Natural killer cell (primary cell): ENCODE measurements around the gene HOXC5. TPM values are rescaled to one million over a fixed set of nuclear protein-coding genes. Genes with fewer than 3 reads are reported as not detected.

ENCODE experiments used
- ATAC-seq, 3 donors: fragments of 150-1000 bp in 2 of 3; fragments of 200-7000 bp in 1 of 3; cut with Tn5 transposase; 1 replicate in 1 of 3; 2 replicates in 2 of 3; pipeline ENCODE4 v1.10.0; 2021; ENCODE audit warnings: mild to moderate bottlenecking in 2 of 3, moderate library complexity in 2 of 3
- DNase-seq, 2 donors: peaks; one replicate each; pipeline versions ENCODE4 v3.0.0 to v3.0.0-alpha.2; 2013 to 2021; ENCODE audit warnings: mixed read lengths in 1 of 2
- H3K27ac ChIP-seq: one replicate; pipeline ENCODE4 v1.5.1; 2013; ENCODE audit warnings: mild to moderate bottlenecking, low read length
- H3K27me3 ChIP-seq: one replicate; pipeline ENCODE4 v1.6.1; 2013; ENCODE audit warnings: low read length; ENCODE audit not compliant: control insufficient read depth, insufficient read depth
- H3K36me3 ChIP-seq: one replicate; pipeline ENCODE4 v1.6.1; 2013; ENCODE audit warnings: low read length; ENCODE audit not compliant: control insufficient read depth, insufficient read depth
- H3K4me1 ChIP-seq: one replicate; pipeline ENCODE4 v1.6.1; 2013; ENCODE audit warnings: low read length; ENCODE audit not compliant: control insufficient read depth, insufficient read depth
- H3K4me3 ChIP-seq: one replicate; pipeline ENCODE4 v1.5.1; 2013; ENCODE audit warnings: low read length
- H3K9me3 ChIP-seq: one replicate; pipeline ENCODE4 v1.6.1; 2013; ENCODE audit warnings: low read length; ENCODE audit not compliant: control insufficient read depth, insufficient read depth
- H3K27ac Mint-ChIP-seq, 2 donors: one replicate each; pipeline ENCODE4 v1.8.0; 2022; ENCODE audit warnings: mild to moderate bottlenecking in 2 of 2, mixed read lengths in 2 of 2, moderate library complexity in 1 of 2
- H3K27me3 Mint-ChIP-seq, 2 donors: one replicate each; pipeline ENCODE4 v1.8.0; 2022; ENCODE audit warnings: low read depth in 2 of 2, mixed read lengths in 2 of 2
- H3K36me3 Mint-ChIP-seq: one replicate; pipeline ENCODE4 v1.8.0; 2022; ENCODE audit warnings: mixed read lengths
- H3K4me1 Mint-ChIP-seq, 2 donors: one replicate each; pipeline ENCODE4 v1.8.0; 2022; ENCODE audit warnings: mixed read lengths in 2 of 2
- H3K4me3 Mint-ChIP-seq: one replicate; pipeline ENCODE4 v1.8.0; 2022; ENCODE audit warnings: mild to moderate bottlenecking, moderate library complexity, mixed read lengths
- H3K9me3 Mint-ChIP-seq, 2 donors: one replicate each; pipeline ENCODE4 v1.8.0; 2022; ENCODE audit warnings: mixed read lengths in 2 of 2
- WGBS: methylation state at CpG from one replicate; pipeline ENCODE4 v1.1.7; 2013; ENCODE audit warnings: missing lambda C conversion rate; ENCODE audit not compliant: insufficient coverage; 5-methylcytosine and 5-hydroxymethylcytosine counted together
- intact Hi-C: fragments of 100-400 bp; cut with micrococcal nuclease; formaldehyde crosslinking; loops from one replicate; pipeline ENCODE4 v1.14.2; 2022
- total RNA-seq, 4 donors: library from RNA; stranded (reverse); fragments of 120-200 nt in 1 of 4; gene quantifications; one replicate each; pipeline versions ENCODE4 v1.2.3 to v1.2.4, GENCODE V29; 2013 to 2022
- TF ChIP-seq, protein P1 (sequence below): fragments of 200-600 bp; IDR thresholded peaks from one replicate; pipeline ENCODE4 v1.8.0; 2022; ENCODE audit warnings: antibody characterized with exemption

The HOXC5 gene
- total RNA-seq, 3 donors from 2014 or later (not counting 1 experiment from before 2014, with no cell fraction given): 0.20 TPM; not detected in 2

DNA sequence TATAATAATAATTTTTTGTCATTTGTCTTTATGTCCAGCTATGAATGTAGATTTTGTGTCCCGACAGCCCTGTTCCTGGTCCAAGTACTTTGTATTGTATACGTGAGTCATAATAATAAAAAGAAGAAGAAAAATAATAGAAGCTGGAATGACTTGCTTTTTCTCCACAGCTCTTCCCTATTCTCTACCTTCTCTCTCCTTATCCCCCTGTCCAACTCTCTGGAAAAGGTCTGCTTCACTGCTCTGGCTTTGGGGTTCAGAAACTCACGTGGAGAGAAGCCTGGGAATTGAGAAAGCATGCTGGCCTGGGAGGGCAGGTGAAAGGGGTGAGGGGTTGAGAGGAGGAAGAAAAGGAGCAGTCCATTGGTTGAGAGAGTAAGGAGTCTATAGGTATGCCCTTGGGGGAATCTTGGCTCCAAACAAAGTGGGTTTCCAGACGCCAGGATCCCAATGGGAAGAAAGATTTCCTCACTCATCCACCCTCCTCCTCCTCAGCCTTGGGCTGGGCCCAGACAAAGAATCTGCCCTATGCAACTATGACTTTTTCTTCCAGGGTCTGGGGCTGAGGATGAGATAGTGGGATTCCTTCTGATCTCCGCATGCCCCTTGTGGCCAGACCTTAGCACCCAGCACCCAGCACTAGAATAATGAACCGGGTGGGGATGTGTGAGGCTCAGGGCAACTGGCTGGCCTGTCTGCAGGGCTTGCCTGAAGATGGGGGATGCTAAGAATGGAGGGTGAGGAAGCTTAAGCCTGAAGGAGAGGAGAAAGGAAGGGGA, 20.0 kb upstream of the HOXC5 start:
- no peak overlapping the region for H3K27ac ChIP-seq
- H3K27me3 Mint-ChIP-seq: peaks cover 66 to 75% of the 10 kb centered on the region in 2 donors
- no peaks in the 10 kb centered on the region for H3K9me3 Mint-ChIP-seq
- no peak overlapping the region for H3K4me3 ChIP-seq
- H3K36me3 ChIP-seq: no peaks in the 10 kb centered on the region
- no peaks in the 10 kb centered on the region for H3K36me3 Mint-ChIP-seq
- H3K27me3 ChIP-seq: peaks cover 76% of the 10 kb centered on the region
- H3K4me1 ChIP-seq: peaks cover 27% of the 10 kb centered on the region
- TF ChIP-seq, protein P1, sequence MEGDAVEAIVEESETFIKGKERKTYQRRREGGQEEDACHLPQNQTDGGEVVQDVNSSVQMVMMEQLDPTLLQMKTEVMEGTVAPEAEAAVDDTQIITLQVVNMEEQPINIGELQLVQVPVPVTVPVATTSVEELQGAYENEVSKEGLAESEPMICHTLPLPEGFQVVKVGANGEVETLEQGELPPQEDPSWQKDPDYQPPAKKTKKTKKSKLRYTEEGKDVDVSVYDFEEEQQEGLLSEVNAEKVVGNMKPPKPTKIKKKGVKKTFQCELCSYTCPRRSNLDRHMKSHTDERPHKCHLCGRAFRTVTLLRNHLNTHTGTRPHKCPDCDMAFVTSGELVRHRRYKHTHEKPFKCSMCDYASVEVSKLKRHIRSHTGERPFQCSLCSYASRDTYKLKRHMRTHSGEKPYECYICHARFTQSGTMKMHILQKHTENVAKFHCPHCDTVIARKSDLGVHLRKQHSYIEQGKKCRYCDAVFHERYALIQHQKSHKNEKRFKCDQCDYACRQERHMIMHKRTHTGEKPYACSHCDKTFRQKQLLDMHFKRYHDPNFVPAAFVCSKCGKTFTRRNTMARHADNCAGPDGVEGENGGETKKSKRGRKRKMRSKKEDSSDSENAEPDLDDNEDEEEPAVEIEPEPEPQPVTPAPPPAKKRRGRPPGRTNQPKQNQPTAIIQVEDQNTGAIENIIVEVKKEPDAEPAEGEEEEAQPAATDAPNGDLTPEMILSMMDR: no peak
- DNase-seq (no peak), ATAC-seq (no peak)
- intact Hi-C loops: loop anchor here (5.0 to 10.0 kb wide), 2 partner anchors 36 to 272 kb away; partner anchors contain the start of genes CBX5 and HNRNPA1
- no peak overlapping the region for H3K4me3 Mint-ChIP-seq
- H3K4me1 Mint-ChIP-seq: peaks cover 18 to 45% of the 10 kb centered on the region in 2 donors
- H3K9me3 ChIP-seq: no peaks in the 10 kb centered on the region
- H3K27ac Mint-ChIP-seq: no peak overlapping the region
- WGBS: 35% methylated on average over 4 of the region's 6 CpGs

DNA sequence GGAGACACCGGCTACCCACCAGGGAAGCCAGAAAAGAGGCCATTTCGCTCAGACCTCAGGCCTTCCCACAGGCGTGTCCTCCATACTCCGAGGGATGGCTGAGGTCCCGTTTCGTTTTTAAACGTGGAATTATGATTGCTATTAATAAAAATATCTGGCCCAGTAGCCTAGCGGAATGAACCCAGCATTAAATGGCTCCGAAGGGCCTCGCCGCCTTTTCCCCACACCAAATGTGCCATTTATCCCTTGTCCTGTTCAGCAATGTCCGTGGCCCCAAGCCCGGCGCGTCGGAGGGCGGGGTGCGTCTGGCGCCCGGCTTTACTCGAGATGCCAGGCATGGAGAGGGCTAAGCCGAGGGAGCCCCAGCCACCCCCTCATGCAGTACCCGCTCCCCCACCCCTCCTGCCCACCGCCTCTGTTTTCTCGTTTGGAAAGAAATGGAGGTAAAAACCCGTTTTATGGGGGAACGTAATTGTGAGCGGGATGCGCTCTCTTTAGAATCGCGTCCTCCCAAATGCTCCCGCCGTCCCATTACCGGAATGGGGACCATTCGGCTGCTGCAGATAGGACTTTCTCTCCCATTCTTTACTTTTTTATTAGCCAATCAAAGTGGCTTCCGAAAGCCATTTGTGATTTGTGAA, 18.4 kb upstream of the HOXC5 start:
- Histone ChIP-seq H3K27ac (no peak overlapping the region), H3K4me3 (no peak overlapping the region), H3K4me1 (peaks cover 34% of the 10 kb centered on the region), H3K27me3 (peaks cover 75% of the 10 kb centered on the region), H3K36me3 (no peaks in the 10 kb centered on the region), H3K9me3 (no peaks in the 10 kb centered on the region)
- TF ChIP-seq, protein P1: no peak
- no peak for ATAC-seq
- no peaks in the 10 kb centered on the region for H3K9me3 Mint-ChIP-seq
- no peak for DNase-seq
- H3K36me3 Mint-ChIP-seq: no peaks in the 10 kb centered on the region
- H3K4me3 Mint-ChIP-seq: peak overlapping the region; percentile 13
- H3K27ac Mint-ChIP-seq: no peak overlapping the region
- peaks cover 18 to 47% of the 10 kb centered on the region in 2 donors for H3K4me1 Mint-ChIP-seq
- intact Hi-C loops: loop anchor here (5.0 to 10.0 kb wide), 2 partner anchors 37 to 270 kb away; partner anchors contain the start of genes CBX5 and HNRNPA1
- 5% methylated on average over 27 of the region's 36 CpGs for WGBS
- peaks cover 55 to 64% of the 10 kb centered on the region in 2 donors for H3K27me3 Mint-ChIP-seq

DNA sequence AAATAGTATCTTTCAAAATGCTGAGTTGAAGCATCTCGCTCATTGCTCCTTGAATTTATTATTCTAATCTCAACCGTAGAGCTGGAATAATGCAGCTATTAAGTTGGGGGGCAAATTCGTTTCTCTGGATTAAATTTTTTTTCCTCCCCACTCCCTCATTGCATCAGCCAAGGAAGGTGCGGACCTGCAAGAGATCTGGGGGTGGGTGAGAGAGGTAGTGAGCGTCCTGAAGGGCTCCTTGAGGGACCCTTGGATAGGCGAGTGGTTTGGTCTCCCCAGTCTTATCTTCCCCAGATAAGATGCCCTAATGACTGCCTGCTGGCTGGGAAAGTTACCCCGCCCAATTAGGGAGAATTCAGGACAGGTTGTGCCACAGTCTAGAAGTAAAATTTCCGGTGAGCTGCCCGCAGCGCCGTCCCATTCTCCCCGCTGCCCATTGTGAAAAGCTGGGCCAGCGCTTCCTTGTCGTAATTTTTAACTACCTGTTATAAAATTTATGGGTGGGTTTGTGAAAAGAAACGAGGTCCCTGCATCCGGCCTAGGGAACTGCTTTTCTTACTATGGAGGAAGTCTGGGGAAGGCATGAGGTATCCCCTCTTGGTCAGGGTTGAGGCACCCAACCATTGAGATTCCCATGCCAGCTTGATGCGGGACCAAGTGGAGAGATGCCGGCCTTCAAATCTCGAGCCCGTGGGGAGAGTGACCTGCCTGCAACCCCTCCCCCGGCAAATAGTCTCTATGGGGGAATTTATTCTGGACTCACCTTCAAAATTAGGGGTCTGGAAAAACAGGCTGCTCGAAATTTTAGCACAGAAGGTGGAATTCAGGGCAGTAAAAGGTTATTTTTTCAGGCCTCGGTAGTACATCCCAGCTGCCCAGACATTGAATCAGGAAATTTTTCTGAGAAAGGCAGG, 17.6 kb upstream of the HOXC5 start:
- Mint-ChIP-seq H3K4me1 (peaks cover 23 to 46% of the 10 kb centered on the region in 2 donors), H3K4me3 (peak overlapping the region; percentile 13), H3K27me3 (peaks cover 47 to 60% of the 10 kb centered on the region in 2 donors), H3K9me3 (no peaks in the 10 kb centered on the region), H3K36me3 (no peaks in the 10 kb centered on the region), H3K27ac (no peak overlapping the region)
- Histone ChIP-seq H3K9me3 (no peaks in the 10 kb centered on the region), H3K36me3 (no peaks in the 10 kb centered on the region), H3K27me3 (peaks cover 68% of the 10 kb centered on the region), H3K4me3 (no peak overlapping the region), H3K4me1 (peaks cover 33% of the 10 kb centered on the region), H3K27ac (no peak overlapping the region)
- intact Hi-C loops: loop anchor here (10.0 kb wide), 1 partner anchor 270 kb away; the partner anchor contains the start of genes CBX5 and HNRNPA1
- TF ChIP-seq, protein P1: no peak
- DNase-seq: no peak
- WGBS: 8% methylated on average over 19 of the region's 23 CpGs
- ATAC-seq: no peak
